H1 (cell line): ENCODE measurements around the gene TFCP2L1. TPM values are rescaled to one million over a fixed set of nuclear protein-coding genes. Genes with fewer than 3 reads are reported as not detected.

ENCODE experiments used
- POLR2A ChIP-seq, 2 experiments: IDR thresholded peaks; 1 replicate in 1 of 2; 2 replicates in 1 of 2; pipeline ENCODE4 v1.6.1; 2011; ENCODE audit warnings: low read depth in 2 of 2, low read length in 2 of 2, mild to moderate bottlenecking in 2 of 2; ENCODE audit errors: control extremely low read depth in 1 of 2
- SRF ChIP-seq: IDR thresholded peaks from 2 replicates; pipeline ENCODE4 v1.6.1; 2011; ENCODE audit warnings: mild to moderate bottlenecking, low read depth, low read length, moderate library complexity
- polyA plus RNA-seq, 7 experiments: library from polyadenylated mRNA; depleted of rRNA in 3 of 7; stranded (reverse) in 5 of 7; unstranded in 2 of 7; fragments of >200 nt in 5 of 7; fragments of 200-250 nt in 2 of 7; gene quantifications; 1 replicate in 5 of 7; 2 replicates in 1 of 7; 4 replicates in 1 of 7; pipeline versions ENCODE4 v1.2.1 to v1.2.3, GENCODE V29; 2011 to 2013; ENCODE audit warnings: missing spikeins in 2 of 7, mixed read lengths in 2 of 7
- total RNA-seq: library from RNA; stranded (reverse); fragmentation: NEBNext Ultra II Directional; extraction: Animal tissue kit (Norgen Biotek cat#: 25700); gene quantifications from 2 replicates; pipeline ENCODE4 v1.2.1, GENCODE V29; 2021

TFCP2L1 gene
- total and polyA plus RNA-seq, 2 of the 8 experiments (the other 6 are each of a cell fraction or from before 2014, with no cell fraction given) = 1.5 to 3.8 TPM

DNA sequence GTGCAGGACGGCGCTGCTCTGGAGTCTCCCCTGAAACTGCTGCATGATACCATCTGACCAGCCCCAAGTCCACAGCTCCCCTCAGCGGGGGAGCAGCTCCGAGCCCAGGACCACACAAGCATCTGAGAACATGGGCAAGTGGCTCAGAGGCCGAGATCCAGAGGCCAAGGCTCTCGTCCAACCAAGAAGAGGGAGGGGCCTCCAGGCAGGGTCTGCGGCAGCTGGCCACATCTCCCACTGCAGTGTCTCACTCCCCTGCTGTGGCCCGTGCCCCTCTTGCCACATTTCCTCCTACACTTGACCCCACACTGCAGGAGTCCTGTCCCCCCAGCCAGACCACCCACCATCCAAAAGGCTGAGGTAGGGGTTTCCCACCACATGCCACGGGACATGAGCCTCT lies 50.2 kb downstream of the TFCP2L1 start (continued):
- TF ChIP-seq SRF (no peak), POLR2A (IDR thresholded peaks at IDR 0.05; ENCODE audit: control extremely low read depth in 1 of 2, low read depth in 2 of 2, low read length in 2 of 2) (no peak)
